Right ventricle myocardium superior (tissue), 1 donor: Measurements from ENCODE around the gene AVPR1B. TPM values are rescaled to one million over a fixed set of nuclear protein-coding genes. Genes with fewer than 3 reads are reported as not detected.
"Not testable (repeated sequence)": the region's sequence is repeated elsewhere in the genome, so short reads cannot be mapped to it uniquely, and the experiment has no call there.

Experiments used
- ATAC-seq: fragments of 200-7000 bp; cut with Tn5 transposase; one replicate; pipeline ENCODE4 v1.9.1; 2020; ENCODE audit warnings: mild to moderate bottlenecking; ENCODE audit not compliant: poor library complexity
- DNase-seq: peaks from one replicate; pipeline ENCODE4 v3.0.0-alpha.2; 2020
- intact Hi-C: fragments of 100-400 bp; cut with DNase I; formaldehyde crosslinking; loops from one replicate; pipeline ENCODE4 v1.11.2; 2022
- total RNA-seq: library from RNA; stranded (reverse); fragmentation: NEBNext Ultra II Directional; extraction: Animal tissue kit (Norgen Biotek cat#: 25700); gene quantifications from one replicate; pipeline ENCODE4 v1.2.1, GENCODE V29; 2021
- donor health status: DM: no; HTN: yes; CAD: no; lungs with severe emphysema.

The AVPR1B gene
- total RNA-seq, 1 donor from 2014 or later = not detected

DNA sequence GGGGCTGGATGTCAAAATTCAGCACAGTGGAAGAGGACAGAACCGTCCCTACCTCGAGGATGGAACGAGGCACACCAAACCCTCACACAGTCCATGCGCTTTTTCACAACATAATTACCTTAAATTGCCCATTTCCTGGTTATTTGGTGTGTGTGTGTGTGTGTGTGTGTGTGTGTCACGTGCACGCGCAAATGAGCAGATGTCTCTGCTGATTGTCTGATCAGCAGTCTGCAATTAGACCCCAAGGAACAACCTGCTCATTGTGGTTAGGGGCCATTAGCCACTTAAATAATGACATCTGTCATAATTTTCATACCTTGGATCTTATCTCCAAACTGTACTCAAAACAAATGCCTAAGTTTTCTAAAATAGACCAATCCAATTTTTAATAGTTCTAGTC lies 23.2 kb downstream of the AVPR1B start:
- intact Hi-C loops = no loop called here
- DNase-seq = no peak
- ATAC-seq = no peak

DNA sequence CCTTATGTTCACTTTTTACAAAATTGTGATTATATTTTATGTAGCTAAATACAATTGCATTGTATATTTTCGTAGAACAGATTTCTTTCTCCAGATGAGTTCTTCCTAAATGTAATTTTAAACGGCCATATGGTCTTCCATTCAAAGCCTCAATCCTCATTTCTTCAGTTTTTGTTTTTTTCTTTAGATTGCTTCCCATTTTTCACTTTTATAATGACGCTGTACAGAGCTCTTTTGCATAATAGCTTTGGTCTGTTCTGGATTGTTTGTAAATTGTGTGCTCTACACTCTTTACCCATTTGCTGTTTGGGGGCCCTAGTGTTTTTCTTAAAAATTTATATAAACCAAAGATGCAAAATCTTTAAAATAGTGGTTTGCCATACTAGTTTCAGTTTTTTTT lies 27.8 kb downstream of the AVPR1B start:
- ATAC-seq = no peak
- intact Hi-C loops = no loop called here
- no peak for DNase-seq

DNA sequence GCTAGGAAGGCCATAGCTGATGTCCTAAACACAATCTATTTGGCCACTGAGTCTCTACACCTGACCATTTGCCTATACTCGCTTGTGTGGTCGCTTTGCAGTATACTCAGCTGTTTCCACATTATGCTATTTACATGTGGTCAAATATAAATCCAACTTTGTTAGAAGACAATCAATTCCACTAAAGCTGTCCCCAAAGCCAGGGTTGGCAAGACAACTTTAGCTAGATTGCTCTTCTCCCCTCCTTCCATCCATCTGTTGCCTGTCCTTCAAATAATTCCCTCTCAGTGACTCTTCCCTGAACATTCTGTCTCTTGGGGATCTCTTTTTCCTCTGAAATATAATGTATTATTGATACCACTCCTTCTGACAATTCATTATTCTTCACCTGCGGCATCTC lies 30.1 kb downstream of the AVPR1B start:
- intact Hi-C loops = no loop called here
- DNase-seq (no peak), ATAC-seq (no peak)

DNA sequence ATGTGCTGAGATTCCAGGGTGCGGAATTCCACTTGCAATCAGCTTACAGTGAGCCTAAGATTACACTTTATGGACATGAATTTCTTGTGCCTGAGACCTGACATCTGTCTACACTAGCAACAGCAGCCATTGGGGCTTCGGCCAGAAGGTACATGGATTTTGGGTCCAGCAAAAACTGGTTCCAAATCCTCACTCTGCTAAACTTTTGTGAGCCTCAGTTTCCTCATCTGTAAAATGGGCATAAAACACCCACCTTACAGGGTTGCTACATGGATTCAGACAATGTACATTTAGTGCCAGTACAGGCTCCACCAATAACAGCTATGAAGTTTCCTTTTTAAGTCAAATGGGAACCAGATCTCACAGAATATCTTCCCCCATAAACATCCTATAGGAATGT lies 33.4 kb downstream of the AVPR1B start:
- no peak for DNase-seq
- ATAC-seq = no peak
- intact Hi-C loops = no loop called here

DNA sequence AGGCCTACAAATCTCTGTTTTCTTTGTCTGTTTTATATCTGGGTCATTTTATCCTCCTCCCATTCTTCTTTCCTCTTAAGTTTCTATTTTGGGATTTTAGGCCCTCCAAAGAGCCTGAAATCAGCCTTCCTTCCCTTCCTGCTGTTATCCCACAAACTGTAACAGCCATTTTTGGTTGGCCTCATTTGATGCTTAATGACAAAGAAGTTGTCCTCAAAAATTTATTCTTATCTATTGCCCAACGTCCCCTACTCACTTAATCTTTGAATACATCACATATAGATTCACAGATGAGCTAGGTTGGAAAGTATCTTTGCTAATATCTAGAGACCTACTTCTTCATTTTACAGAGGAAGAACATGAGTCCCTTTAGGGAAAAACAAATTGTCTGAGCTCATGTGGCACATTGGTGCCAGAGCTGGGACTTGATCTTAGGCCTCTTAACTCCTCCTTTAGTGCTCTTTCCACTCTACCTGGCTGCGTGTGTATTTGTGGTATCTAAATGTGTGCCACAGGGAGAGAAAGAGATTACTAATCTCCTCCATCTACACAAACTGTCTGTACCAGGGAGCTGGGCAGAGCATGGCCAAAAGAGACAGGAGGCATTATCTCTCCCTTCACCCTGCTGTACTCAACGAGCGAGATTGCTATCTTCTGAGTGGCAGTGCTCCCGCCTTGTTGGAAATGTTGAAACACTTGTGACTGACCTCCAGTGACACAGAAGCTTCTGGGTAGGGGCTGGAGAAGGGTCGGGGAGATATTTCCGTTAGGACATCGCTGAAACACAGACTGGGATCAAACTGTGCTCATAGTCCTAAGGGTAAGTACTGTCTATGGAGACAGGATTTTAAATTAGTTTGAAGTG lies 34.1 kb downstream of the AVPR1B start:
- intact Hi-C loops = no loop called here
- ATAC-seq = no peak
- no peak for DNase-seq

DNA sequence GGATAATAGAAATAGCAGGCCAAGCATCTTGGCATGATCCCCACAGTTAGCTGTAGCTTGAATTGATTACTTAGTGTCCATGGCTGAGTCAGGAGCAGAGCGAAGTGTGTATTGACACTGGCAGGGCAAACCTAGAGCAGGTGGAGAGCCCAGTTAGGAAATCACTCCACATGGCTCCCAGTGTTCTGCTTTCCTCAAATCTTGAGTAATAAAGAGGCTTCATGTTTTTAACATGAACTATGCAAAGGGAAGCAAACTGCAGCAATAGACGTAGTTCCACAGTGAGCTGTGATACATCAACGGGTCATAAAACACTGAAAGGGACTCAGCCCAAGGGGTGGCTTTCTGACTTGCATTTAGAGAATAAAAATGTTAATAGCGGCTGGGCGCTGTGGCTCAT lies 35.3 kb downstream of the AVPR1B start:
- no peak for ATAC-seq
- no peak for DNase-seq
- intact Hi-C loops = no loop called here

DNA sequence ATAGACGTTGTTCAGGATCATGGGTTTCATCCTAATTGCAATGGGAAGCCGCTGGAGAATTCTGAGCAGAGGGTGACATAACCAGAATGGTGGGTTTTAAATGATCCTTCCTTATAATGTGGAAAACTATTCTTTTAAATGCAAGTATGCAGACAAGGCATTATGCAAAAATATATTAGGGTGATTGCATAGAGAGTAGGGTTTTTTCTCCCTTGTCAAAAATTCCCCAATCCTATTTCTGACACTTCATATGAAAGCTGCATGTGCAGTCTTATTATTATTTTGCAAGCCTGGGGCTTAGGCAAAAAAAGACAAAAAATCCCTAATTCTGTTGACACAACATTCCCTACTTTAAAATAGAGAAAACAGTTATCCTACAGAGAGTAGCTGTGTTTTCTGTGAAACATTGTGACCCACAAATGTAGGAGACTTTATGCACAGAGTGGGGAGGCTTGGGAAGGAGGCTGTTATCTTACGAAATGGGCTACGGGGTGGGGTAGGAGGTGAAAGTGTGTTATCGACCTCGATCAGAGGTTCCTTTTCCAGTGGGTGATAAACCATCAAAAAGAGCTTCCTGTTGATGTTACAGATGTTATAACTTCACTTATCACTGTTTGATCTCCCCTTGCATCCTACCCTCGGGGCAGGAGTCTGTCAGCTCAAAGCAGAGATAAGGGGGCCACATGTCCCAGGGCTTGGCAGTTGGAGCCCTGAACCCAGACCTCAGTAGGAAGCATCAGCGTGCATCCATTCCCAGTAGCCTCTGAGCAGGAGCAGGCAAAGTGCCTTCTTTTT lies 37.0 kb downstream of the AVPR1B start:
- ATAC-seq (no peak), DNase-seq (no peak)
- intact Hi-C loops = no loop called here

DNA sequence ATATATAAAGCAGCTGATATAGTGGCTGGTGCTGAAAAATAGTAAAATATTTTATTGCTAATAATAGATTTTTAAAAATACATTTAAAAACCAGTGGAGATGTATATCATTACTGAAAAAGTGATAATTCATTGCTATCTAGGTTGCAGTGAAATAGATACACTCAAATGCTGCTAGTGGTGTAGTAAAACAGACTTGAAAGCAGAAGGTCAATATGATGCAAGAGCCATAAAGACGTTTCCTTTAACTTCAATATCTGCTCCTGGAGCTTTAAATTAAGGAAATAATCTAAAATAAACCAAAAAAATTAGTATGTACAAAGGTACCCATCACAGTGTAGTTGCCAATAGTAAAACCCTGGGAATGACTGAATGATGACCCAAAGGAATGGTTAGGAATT lies 38.1 kb downstream of the AVPR1B start:
- intact Hi-C loops = no loop called here
- no peak for DNase-seq
- ATAC-seq = no peak

DNA sequence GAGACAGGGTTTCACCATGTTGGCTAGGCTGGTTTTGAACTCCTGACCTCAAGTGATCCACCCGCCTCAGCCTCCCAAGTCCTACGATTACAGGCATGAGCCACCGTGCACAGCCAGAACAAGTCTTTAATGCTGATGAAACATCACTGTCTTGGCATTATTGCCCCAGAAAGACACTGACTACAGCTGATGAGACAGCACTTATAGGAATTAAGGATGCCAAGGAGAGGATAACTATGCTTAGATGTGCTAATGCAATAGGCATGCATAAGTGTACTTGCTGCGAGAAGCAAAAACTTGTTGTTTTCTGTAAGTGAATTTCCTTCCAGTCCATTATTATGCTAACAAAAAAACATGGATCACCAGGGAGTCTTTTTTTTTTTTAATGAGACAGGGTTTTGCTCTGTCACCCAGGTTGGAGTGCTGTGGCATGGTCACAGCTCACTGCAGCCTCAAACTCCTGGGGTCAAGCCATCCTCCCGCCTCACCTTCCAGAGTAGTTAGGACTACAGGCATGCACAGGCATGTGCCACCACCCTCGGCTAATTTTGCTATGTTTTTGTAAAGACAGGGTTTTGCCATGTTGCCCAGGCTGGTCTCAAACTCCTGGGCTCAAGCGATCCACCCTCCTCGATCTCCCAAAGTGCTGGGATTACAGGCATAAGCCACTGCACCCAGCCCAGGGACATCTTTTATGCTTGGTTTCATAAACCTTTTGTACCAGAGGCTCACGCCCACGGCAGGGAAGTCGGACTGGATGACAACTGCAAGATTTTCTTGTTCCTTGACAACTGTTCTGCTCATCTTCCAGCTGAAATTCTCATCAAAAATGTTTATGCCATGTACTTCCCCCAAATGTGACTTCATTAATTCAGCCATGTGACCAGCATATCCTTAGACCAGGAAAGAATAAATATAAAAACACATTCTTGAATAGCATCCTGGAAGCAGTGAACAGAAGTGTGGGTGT lies 41.1 kb downstream of the AVPR1B start:
- DNase-seq (no peak), ATAC-seq (no peak)
- intact Hi-C loops = no loop called here

DNA sequence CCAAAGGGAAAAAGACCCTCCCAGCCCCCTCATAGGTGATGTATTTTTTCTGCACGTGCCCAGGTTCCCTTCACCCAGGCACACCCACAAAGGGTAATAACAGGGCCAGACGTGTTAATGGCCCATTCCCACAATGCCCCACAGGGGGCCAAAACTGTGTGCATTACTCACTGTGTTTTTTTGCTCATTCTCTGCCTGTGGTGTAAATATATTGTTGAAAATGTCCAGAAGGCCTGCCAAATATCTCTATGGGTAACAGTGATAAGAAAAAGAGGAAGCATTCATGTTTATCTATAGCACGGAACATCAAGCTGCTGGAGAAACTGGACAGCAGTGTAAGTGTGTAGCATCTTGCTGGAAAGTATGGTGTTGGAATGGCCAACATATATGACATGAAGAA lies 42.3 kb downstream of the AVPR1B start:
- ATAC-seq (no peak), DNase-seq (no peak)
- intact Hi-C loops = no loop called here

DNA sequence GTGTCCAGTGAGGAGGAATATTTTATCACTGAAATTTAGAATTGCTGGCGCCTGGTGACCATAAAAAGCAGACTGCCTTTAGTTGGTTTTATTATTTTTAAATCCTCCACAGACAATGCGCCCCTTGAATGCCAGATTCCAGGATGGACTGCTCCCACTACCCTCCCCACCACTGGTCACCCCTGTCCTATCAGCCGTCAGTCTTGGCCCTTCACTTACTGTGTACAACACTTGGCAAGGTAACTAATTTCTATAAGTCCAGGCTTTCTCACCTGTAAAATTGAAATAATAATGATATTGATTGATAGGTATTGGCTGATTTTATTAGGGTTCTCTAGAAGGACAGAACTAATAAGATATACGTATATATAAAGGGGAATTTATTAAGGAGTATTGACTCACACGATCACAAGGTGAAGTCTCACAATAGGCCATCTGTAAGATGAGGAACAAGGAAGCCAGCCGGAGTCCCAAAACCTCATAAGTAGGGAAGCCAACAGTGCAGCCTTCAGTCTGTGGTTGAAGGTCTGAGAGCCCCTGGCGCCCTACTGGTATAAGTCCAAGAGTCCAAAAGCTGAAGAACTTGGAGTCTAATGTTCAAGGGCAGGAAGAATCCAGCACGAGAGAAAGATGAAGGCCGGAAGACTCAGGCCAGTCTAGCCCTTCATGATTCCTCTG lies 46.4 kb downstream of the AVPR1B start:
- no peak for ATAC-seq
- no peak for DNase-seq
- intact Hi-C loops = no loop called here

DNA sequence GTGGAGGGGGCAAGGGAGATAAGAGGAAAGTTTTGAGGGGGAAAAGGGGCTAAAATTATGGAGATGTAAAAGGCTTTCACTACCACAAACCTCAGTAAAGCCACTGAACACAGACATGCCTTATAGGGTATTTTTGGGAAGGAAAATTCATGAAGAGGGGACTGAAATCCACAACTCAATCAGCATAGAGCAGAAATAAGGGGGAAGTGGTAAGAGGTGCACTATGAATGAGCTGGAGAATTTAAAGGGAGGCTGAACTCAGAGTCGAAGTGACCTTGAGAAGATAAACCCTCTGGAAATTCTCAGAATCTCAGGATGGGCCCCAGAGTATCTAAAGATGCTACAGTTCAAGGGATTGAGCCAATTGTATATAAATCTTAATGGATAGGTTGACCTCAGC lies 48.9 kb downstream of the AVPR1B start:
- intact Hi-C loops = no loop called here
- DNase-seq (no peak), ATAC-seq (no peak)

DNA sequence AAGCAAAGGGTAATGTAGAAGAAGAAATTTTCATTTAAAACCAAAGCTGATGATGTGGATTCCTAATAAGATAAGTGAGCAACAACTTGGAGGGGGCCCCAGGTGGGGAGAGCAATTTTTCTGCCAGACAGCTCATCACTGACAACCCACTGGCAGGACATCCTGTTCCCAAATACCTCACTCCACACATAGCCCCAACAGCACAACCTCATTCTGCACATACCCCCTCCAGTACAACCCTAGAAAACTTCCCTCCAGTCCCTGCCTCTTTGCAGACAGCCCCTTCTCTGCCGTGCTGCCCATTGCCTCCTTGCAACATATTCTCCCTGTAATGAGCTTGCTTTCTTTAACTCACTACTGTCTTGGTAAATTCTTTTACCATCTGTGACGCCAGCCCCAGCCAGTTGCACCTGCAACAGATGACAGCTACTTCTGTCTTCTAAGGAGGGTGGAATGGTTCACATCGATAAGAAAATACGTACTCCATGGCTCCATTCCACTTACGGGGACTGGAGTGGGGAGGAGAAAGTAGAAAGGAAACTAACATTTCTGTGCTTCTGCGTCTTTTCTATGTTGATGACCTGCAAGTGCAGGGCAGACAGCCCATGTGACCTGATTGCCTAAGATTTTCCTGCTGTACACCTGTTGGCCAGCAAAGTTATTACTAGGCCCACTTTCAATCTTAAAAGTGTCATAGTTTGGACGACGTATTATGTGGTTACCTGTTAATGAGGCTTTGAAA lies 49.5 kb downstream of the AVPR1B start:
- intact Hi-C loops = no loop called here
- ATAC-seq (peak; percentile 78), DNase-seq (no peak)

DNA sequence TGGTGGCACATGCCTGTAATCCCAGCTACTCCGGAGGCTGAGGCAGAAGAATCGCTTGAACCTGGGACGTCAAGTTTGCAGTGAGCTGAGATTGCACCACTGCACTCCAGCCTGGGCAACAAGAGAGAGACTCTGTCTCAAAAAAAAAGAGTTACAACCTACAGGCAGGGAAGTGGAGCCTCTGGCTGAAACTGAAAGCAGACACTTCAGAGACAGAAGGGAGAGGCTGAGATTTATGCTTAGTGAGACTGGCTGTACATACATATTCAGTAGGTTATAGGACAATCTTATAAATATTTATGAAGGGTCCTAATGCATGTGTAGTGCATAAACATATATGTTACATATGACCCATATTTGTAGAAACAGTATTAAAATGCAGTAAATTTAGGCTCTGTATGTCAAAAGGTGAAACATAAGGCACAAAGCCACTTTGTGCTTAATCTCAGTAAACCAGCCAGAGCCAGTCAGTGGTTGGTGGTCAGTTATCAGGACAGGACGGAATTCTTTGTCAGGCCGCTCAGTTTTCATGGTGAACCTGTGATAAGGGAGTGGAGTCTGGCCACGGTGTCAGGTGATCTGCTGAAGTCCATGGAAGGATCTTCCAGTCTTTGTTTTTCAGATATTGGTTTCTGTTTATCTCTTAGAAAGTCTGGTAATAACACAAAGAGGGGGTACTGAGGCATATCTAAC lies 50.6 kb downstream of the AVPR1B start:
- intact Hi-C loops = no loop called here
- ATAC-seq (peak; percentile 45), DNase-seq (no peak)

DNA sequence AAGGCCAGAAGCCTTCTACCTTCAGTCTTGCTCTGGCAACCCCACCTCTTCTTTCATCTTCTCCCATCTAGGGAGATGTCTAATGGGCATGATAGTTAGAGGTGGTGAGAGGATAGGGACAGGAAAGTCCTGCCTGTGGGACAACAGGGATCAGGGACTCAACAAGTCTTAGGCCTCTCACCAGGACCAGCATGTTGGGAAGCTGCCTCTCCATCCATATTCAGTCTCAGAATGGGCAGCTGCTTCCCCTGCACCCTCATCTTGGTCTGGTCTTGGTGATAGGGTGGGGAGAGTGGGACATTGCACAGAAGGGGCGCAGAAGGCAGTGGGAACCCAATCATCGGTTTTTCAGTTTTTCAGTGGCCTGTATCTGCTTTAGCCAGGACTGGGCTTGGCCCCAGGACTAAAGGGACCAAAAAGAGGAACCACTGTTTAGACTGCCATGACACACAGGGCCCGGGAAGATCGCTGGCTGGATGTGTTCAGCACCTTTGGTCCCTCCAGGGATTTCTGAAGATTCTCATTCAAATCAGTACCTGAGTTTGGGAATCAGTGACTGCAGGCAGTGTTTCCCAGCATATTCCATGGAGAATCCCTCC lies 51.5 kb downstream of the AVPR1B start:
- intact Hi-C loops = no loop called here
- DNase-seq (no peak), ATAC-seq (no peak)

DNA sequence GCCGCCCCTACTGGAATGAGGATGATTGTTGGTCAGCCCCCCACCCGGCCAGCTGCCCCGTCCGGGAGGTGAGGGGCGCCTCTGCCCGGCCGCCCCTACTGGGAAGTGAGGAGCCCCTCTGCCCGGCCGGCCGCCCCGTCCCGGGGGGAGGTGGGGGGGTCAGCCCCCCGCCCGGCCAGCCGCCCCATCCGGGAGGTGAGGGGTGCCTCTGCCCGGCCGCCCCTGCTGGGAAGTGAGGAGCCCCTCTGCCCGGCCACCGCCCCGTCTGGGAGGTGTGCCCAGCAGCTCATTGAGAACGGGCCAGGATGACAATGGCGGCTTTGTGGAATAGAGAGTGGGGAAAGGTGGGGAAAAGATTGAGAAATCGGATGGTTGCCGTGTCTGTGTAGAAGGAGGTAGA lies 52.7 kb downstream of the AVPR1B start:
- DNase-seq, ATAC-seq, intact Hi-C loops: not testable (repeated sequence)

DNA sequence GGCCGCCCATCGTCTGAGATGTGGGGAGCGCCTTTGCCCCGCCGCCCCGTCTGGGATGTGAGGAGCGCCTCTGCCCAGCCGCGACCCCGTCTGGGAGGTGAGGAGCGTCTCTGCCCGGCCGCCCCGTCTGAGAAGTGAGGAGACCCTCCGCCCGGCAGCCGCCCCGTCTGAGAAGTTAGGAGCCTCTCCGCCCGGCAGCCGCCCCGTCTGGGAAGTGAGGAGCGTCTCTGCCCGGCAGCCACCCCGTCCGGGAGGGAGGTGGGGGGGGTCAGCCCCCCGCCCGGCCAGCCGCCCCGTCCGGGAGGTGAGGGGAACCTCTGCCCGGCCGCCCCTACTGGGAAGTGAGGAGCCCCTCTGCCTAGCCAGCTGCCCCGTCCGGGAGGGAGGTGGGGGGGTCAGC lies 53.2 kb downstream of the AVPR1B start:
- ATAC-seq, intact Hi-C loops, DNase-seq: not testable (repeated sequence)
